Fibroblast of lung (primary cell): ENCODE results near the gene BBS9.

Experiments
- CTCF ChIP-seq, 2 donors: IDR thresholded peaks in 1 of 2; conservative IDR thresholded peaks in 1 of 2; 1 replicate in 1 of 2; 2 replicates in 1 of 2; pipeline ENCODE4 v1.5.1; 2011 to 2012; ENCODE audit warnings: low read length in 2 of 2, control low read depth in 1 of 2, inconsistent platforms in 1 of 2, low read depth in 1 of 2, mild to moderate bottlenecking in 1 of 2
- EZH2 ChIP-seq: IDR thresholded peaks from 2 replicates; pipeline ENCODE4 v1.5.1; 2012; ENCODE audit warnings: low read length, control low read depth, mild to moderate bottlenecking; ENCODE audit errors: missing control alignments

GRCh38 chr7:33627741-33628140 lies 498.4 kb downstream of the BBS9 start:
- no peak for TF ChIP-seq EZH2
- no peak for TF ChIP-seq CTCF (conservative IDR thresholded peaks at IDR 0.05 in 1 of 2, IDR thresholded peaks at IDR 0.05 in 1 of 2; ENCODE audit: low read depth in 1 of 2, low read length in 2 of 2)
